Measurements from ENCODE around the gene NMNAT1. TPM values are rescaled to one million over a fixed set of nuclear protein-coding genes. Genes with fewer than 3 reads are reported as not detected.
A peak's percentile ranks its signal among the peaks of the same experiment; 100 is the strongest.
"Not testable (repeated sequence)": the region's sequence is repeated elsewhere in the genome, so short reads cannot be mapped to it uniquely, and the experiment has no call there.

The NMNAT1 gene
- total RNA-seq, 2 donors from 2014 or later: 7.5 to 7.8 TPM

DNA sequence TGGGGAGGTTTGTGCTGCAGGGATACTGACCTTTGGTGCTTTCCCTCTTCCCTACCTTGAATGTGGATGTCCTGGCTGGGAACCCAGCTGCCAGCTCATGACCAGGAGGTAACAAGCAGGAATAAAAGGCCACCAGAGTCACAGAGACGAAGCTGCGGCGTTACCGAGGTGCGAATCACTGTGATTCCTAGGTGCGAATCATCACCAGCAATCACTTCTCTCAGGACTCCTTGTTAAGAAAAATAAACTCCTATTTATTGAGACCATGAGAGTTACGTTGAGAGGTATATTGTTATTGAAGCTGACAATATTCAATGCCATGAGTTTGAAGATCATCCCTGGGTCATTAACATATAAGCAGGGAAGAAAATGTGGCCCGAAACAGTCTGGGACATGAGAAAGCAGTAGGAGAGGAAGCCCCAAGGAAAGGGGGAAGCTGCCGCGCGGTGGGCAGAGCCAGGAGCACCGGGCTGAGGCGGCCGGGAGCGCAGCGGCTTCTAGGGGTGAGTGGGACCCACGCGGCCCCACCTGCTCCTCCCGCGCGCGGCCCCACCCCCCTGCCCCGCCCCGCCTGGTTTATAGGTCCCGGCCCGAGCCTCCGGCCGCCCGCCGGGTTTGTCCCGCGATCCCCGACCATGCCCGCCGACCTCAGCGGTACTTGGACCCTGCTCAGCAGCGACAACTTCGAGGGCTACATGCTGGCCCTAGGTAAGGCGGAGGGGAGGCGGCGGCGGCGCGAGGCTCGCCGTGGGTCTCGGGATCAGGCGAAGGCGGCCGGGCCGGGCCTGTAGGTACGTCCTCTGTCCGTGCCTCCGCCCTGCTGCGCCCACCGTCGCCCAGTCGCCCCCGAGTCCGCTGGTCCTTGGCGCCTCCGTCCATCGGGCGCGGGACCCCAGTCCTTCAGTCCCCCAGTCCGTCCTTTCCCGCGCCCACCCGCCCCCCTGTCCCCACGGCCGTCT is 53.6 kb downstream of the NMNAT1 start, which contains the start of gene RBP7:
Gene RBP7, plus strand, starts transcription at position 605 of the 959 bp plus-strand sequence. Its CDS starts 31 bp downstream, at position 636.
- intact Hi-C loops (cut with DNase I): no loop called here
- DNase-seq (ENCODE audit: low spot score): peak; percentile 84

GRCh38 chr1:10001016-10001665 is 57.9 kb downstream of the NMNAT1 start:
- no peak for DNase-seq (ENCODE audit: low spot score)
- intact Hi-C loops (cut with DNase I): no loop called here

DNA sequence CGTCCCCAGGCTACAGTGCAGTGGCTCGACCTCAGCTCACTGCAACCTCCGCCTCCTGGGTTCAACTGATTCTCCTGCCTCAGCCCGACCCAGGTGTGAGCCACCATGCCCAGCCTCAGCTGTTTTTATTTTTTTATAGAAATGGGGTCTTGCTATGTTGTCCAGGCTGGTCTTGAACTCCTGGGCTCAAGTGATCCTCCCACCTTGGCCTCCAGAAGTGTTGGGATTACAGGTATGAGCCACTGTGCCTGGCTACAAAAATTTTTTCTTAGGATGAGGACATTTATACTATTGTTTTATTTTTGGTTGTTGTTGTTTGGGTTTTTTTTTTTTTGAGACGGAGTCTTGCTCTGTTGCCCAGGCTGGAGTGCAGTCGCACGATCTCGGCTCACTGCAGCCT is 62.0 kb downstream of the NMNAT1 start:
- intact Hi-C loops (cut with DNase I); DNase-seq (ENCODE audit: low spot score): not testable (repeated sequence)

DNA sequence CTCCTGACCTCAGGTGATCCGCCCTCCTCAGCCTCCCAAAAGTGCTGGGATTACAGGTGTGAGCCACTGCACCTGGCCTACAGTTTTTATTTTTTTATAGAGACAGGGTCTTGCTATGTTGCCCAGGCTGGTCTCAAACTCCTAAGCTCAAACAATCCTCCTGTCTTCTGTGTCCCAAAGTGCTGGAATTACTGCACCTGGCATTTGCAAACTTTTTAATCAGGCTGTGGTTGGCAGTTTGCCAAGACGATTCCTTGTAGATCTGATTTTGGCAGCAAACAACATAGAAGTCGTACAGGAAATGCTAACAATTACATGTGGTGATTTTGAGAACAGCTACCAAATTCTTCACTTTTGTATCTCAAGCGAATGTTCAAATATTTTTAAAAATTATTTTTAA is 63.9 kb downstream of the NMNAT1 start:
- DNase-seq (ENCODE audit: low spot score): no peak
- intact Hi-C loops (cut with DNase I): no loop called here

GRCh38 chr1:10014016-10014415 is 70.7 kb downstream of the NMNAT1 start:
- DNase-seq (ENCODE audit: low spot score): no peak
- intact Hi-C loops (cut with DNase I): loop anchor here in 1 of 2 donors (1.0 kb wide), 1 partner anchor 36 kb away; no protein-coding TSS in a partner anchor

DNA sequence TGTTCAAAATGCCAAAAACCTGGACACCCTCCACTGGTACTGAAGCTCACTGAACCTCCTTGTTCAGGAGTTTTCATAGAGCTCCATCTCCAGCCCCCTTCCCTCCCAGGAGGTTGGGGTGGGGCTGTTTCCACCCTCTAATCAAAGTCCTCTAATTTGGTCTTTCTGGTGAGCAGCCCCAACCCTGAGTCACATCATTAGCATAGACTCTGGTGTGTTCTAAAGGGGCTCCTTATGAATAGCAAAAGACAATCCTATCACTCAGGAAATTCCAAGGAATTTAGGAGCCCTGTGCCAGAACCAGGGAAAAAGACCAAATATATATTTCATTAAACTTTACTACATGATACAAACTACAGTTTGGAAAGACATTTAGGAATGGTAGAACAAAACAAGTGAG is 76.3 kb downstream of the NMNAT1 start:
- intact Hi-C loops (cut with DNase I): no loop called here
- no peak for DNase-seq (ENCODE audit: low spot score)

- intact Hi-C loops (cut with DNase I): no loop called here
- no peak for DNase-seq (ENCODE audit: low spot score)
These were observed 76.8 kb downstream of the NMNAT1 start for GRCh38 chr1:10020086-10020485.

- intact Hi-C loops (cut with DNase I): not testable (repeated sequence)
These were observed 77.4 kb downstream of the NMNAT1 start for GRCh38 chr1:10020678-10021077.

DNA sequence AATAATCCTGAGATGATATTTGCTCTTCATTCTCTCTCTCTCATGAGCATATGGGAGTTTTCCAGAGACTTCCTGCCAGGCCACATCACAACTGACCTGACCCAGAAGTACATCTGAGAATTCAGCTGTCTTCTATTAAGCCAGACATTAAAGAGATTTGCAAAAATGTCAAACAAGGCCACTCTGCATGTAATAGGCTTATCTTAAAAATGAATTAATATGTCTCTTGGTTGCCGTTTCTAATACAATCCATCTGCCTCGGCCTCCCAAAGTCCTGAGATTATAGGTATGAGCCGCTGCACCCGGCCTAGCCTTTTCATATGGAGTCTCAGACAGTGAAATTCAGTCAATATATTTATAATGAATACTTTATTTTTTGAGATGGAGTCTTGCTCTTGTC is 78.7 kb downstream of the NMNAT1 start:
- intact Hi-C loops (cut with DNase I); DNase-seq (ENCODE audit: low spot score): not testable (repeated sequence)

More at GRCh38 chr1:10020678-10021077, 77.4 kb downstream of the NMNAT1 start:
- DNase-seq (ENCODE audit: low spot score): not testable (repeated sequence)

DNA sequence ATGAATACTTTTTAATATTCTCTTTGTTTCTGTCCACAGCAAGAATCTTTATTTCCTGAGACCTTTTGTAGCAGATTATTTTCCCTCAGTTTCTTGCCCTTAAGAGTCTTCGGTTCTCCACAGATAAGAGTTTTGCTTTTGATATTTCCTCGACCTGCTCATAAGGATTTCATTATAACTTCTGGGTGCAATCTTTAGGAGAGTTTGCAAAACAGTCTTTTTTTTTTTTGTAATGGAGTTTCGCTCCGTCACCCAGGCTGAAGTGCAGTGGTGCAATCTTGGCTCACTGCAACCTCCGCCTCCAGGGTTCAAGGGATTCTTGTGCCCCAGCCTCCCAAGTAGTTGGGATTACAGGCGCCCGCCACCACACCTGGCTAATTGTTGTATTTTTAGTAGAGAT is 79.4 kb downstream of the NMNAT1 start:
- no peak for DNase-seq (ENCODE audit: low spot score)
- intact Hi-C loops (cut with DNase I): no loop called here

GRCh38 chr1:10025354-10025753 is 82.1 kb downstream of the NMNAT1 start:
- intact Hi-C loops (cut with DNase I): no loop called here
- no peak for DNase-seq (ENCODE audit: low spot score)

- intact Hi-C loops (cut with DNase I): no loop called here
- DNase-seq (ENCODE audit: low spot score): no peak
These were observed 83.8 kb downstream of the NMNAT1 start for GRCh38 chr1:10027027-10027426.

DNA sequence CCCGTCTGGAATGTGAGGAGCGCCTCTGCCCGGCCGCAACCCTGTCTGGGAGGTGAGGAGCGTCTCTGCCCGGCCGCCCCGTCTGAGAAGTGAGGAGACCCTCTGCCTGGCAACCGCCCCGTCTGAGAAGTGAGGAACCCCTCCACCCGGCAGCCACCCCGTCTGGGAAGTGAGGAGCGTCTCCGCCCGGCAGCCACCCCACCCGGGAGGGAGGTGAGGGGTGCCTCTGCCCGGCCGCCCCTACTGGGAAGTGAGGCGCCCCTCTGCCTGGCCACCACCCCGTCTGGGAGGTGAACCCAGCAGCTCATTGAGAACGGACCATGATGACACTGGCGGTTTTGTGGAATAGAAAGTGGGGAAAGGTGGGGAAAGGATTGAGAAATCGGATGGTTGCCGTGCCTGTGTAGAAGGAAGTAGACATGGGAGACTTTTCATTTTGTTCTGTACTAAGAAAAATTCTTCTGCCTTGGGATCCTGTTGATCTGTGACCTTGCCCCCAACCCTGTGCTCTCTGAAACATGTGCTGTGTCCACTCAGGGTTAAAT is 85.8 kb downstream of the NMNAT1 start:
- DNase-seq (ENCODE audit: low spot score); intact Hi-C loops (cut with DNase I): not testable (repeated sequence)

DNA sequence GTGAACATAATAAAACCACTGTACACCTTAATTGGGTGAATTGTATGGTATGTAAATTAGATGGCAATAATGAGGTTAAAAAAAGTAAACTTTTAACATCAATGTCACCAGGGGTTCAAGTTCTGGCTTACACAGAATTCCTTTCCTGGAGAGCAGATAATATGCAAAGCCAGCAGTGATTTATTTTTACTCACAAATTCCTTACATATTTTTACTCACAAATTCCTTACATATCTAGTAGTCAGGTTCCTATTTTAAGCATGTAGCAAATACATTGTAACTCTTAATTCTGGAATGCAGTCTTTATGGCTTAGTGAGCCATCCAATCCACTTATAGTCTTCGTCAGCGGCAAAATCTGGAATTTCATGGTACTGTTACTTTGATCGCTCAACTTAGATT is 88.2 kb downstream of the NMNAT1 start:
- intact Hi-C loops (cut with DNase I): no loop called here
- DNase-seq (ENCODE audit: low spot score): no peak

GRCh38 chr1:10032590-10033358 is 89.5 kb downstream of the NMNAT1 start, which contains the start of gene UBE4B:
TSS of gene UBE4B (plus strand) at chr1:10032958. CDS start at chr1:10033671, 713 bp downstream.
- intact Hi-C loops (cut with DNase I): no loop called here
- peak; percentile 100 for DNase-seq (ENCODE audit: low spot score)

DNA sequence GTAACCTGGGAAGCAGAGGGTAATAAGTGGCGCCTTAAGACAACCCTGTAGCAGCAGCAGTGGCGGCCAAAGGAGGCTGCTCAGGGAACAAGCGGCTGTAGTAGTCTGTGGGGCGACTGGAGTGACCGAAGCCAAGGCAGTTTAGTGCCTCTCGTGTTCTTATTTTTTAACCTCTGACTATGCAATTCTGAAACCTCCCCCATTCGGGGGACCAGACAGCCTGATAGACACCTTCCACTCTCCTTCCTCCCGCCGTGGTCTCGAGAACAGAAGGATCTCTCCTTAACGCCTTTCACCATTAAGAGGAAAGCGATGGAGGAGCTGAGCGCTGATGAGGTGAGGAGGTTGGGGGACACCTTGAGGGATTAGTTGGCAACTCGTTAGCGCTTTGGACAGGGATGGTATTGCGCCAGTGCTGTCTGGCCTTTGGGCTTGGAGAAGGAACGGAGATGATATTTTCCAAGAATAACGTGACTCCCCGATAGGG is 90.1 kb downstream of the NMNAT1 start:
- peak; percentile 83 for DNase-seq (ENCODE audit: low spot score)
- intact Hi-C loops (cut with DNase I): no loop called here

All from posterior vena cava (tissue), 2 donors.